Fibroblast of mammary gland (primary cell): ENCODE data around the gene SH3RF3.

Experiments
- DNase-seq: peaks from one replicate; pipeline ENCODE4 v3.0.0-alpha.2; 2010; ENCODE audit warnings: low read depth
- H3K4me3 ChIP-seq: 2 replicates; pipeline ENCODE4 v1.5.1; 2011; ENCODE audit warnings: low read depth, mild to moderate bottlenecking, low read length, moderate library complexity; ENCODE audit not compliant: control insufficient read depth
- TF ChIP-seq, protein P1 (sequence below): conservative IDR thresholded peaks from 2 replicates; pipeline ENCODE4 v1.5.1; 2011; ENCODE audit warnings: low read depth, low read length, inconsistent platforms; ENCODE audit not compliant: control insufficient read depth, insufficient read depth

SH3RF3 gene

DNA sequence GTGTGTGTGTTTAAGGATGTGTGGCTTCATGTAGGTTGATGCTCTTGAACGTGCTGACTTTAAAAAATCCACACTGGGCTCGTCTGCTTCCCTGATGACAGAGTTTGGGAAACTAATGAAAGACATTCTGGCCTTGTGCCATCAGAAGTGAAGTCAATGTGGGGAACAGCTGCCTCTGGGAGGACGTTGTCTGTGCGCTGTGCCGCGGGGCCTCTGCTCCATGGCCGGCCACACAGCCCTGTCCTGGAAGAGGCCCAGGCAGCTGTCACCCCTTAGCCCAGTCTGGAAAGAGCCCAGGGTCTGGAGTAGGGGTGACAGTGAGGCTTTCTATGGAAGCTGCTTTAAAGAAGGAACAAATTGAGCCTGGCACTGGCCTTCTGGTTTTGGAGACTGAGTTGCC is 155.8 kb downstream of the SH3RF3 start:
- no peak overlapping the region for H3K4me3 ChIP-seq
- TF ChIP-seq, protein P1, sequence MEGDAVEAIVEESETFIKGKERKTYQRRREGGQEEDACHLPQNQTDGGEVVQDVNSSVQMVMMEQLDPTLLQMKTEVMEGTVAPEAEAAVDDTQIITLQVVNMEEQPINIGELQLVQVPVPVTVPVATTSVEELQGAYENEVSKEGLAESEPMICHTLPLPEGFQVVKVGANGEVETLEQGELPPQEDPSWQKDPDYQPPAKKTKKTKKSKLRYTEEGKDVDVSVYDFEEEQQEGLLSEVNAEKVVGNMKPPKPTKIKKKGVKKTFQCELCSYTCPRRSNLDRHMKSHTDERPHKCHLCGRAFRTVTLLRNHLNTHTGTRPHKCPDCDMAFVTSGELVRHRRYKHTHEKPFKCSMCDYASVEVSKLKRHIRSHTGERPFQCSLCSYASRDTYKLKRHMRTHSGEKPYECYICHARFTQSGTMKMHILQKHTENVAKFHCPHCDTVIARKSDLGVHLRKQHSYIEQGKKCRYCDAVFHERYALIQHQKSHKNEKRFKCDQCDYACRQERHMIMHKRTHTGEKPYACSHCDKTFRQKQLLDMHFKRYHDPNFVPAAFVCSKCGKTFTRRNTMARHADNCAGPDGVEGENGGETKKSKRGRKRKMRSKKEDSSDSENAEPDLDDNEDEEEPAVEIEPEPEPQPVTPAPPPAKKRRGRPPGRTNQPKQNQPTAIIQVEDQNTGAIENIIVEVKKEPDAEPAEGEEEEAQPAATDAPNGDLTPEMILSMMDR, result no peak
- DNase-seq, result peak; percentile 63

- H3K4me3 ChIP-seq, result no peak overlapping the region
- DNase-seq, result peak; percentile 19
- TF ChIP-seq, protein P1, result no peak
Measured at GRCh38 chr2:109285244-109285651, 156.2 kb downstream of the SH3RF3 start.

- H3K4me3 ChIP-seq, result no peak overlapping the region
- DNase-seq, result no peak
- TF ChIP-seq, protein P1, result no peak
Measured at GRCh38 chr2:109287413-109287812, 158.4 kb downstream of the SH3RF3 start.

- DNase-seq, result no peak
- TF ChIP-seq, protein P1, result no peak
- no peak overlapping the region for H3K4me3 ChIP-seq
Measured at GRCh38 chr2:109287838-109288237, 158.8 kb downstream of the SH3RF3 start.

- TF ChIP-seq, protein P1, result no peak
- no peak overlapping the region for H3K4me3 ChIP-seq
- no peak for DNase-seq
Measured at GRCh38 chr2:109288544-109289368, 159.8 kb downstream of the SH3RF3 start.

DNA sequence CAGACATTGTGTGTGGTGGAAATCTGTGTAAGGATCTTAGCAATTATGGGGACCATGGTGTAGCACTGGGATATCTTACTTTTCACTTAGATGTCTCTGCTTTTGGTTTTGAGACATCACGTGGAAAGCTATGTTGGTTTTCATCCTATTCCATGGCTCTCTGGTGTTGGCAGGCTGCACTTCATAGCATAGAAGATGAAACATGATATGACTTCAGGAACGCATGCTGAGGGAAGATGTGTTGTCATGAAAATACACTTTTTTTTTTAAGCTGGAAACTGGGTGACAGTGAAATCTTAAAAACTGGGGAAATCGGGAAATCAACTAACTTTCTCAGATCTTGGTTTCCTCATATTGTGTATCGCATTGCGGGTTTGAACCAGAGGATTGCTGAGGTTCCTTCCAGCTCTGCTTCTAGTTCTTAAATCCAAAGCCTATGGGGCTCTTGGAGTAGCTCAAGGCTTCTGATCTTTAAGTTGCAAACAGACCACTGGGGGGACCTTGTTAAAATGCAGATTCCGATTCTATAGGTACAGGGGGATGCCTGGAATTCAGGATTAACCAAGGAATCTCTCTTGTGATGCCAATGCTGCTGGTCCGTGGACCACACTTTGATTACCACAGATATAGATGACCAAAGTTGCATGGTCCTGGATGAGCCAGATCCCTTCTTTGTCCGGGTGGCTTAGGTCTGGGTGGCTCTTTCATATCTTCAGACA is 160.7 kb downstream of the SH3RF3 start:
- TF ChIP-seq, protein P1, result no peak
- DNase-seq, result no peak
- no peak overlapping the region for H3K4me3 ChIP-seq
